ENCODE results near the gene EGLN1. TPM values are rescaled to one million over a fixed set of nuclear protein-coding genes. Genes with fewer than 3 reads are reported as not detected.

Gene EGLN1
- polyA plus RNA-seq, 3 donors: 13.1 to 23.5 (median 20.5) TPM

DNA sequence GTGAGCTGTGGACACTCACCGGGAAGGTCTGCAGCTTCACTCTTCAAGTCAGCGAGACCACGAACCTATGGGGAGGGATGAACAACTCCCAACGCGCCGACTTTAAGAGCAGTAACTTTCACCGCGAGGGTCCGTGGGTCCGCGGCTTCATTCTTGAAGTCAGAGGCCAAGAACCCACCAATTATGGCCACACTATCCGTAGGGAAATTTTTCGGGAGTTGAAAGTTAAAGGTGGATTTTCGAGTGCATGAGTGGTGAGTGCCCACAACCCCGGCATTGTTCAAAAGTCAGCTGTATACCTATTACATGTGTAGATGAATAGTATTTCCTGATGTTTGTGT lies 104.1 kb downstream of the EGLN1 start:
- WGBS, 3 donors: 94 to 97% (median 96%) methylated on average over 15 of the region's 15 CpGs
- no peak overlapping the region for H3K27ac ChIP-seq (ENCODE audit: low read depth, low read length)

DNA sequence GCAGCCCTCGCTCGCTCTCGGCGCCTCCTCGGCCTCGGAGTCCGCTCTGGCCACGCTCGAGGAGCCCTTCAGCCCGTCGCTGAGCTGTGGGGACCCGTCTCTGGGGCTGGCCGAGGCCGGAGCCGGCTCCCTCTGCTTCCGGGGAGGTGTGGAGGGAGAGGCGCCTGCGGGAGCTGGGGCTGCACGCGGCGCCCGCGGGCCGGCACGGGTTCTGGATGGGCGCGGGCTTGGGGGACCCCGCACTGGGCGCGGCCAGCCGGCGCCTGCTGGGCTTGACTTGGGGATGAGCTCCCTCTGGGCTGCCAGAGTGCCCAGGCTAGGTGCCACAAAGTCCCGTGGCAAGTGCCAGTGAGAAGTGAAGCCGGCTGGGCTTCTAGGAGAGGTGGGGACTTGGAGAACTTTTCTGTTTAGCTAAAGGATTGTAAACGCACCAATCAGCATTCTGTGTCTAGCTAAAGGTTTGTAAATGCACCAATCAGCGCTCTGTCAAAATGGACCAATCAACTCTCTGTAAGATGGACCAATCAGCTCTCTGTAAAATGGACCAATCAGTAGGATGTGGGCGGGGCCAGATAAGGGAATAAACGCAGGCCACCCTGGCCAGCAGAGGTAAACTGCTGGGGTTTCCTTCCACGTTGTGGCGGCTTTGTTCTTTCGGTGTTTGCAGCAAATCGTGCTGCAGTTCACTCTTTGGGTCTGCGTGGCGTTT lies 104.6 kb downstream of the EGLN1 start:
- WGBS, 3 donors: 95 to 96% (median 96%) methylated on average over 41 to 44 of the region's 44 CpGs
- H3K27ac ChIP-seq (ENCODE audit: low read depth, low read length): no peak overlapping the region

DNA sequence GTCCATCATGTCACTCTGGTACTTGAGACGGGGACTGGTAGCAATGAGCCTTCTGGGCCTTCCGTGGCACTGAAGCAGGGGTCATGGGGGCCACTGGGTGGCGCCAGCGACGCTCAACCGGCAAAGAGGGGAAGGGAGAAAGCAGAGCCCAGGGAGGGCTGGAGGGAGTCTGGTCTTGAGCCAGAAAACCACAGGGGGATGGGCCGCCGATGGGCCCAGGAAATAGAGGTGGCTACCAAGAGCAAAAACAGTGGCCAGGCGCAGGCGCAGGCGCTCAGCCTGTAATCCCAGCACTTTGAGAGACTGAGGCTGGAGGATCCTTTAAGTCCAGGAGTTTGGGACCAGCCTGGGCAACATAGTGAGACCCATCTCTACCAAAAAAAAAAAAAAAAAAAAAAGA lies 106.2 kb downstream of the EGLN1 start:
- WGBS, 3 donors: 31 to 39% (median 38%) methylated on average over 11 of the region's 11 CpGs
- H3K27ac ChIP-seq (ENCODE audit: low read depth, low read length): no peak overlapping the region

Other genes starting within 250 kb of the EGLN1 start
- 10 to 100 TPM; 25.1 to 33.9 (median 26.5) TPM for gene GNPAT, start 181.1 kb downstream of the EGLN1 start, polyA plus RNA-seq
- 1 to 10 TPM; 2.9 to 5.3 (median 3.7) TPM for gene EXOC8, start 84.4 kb downstream of the EGLN1 start, polyA plus RNA-seq
- gene SPRTN, start 84.0 kb downstream of the EGLN1 start, polyA plus RNA-seq: 1 to 10 TPM; 1.5 to 6.3 (median 4.1) TPM
- gene TSNAX, start 106.4 kb upstream of the EGLN1 start, polyA plus RNA-seq: 10 to 100 TPM in 2 of 3 donors, 1 to 10 TPM in 1; 9.6 to 22.0 (median 20.2) TPM
- 1 to 10 TPM in 2 of 3 donors, under 1 TPM in 1; 0.48 to 1.5 (median 1.4) TPM for gene DISC1, start 204.5 kb upstream of the EGLN1 start, polyA plus RNA-seq